GM08714 (cell line): ENCODE results near the gene CCT7.
"Not testable (repeated sequence)": the region's sequence is repeated elsewhere in the genome, so short reads cannot be mapped to it uniquely, and the experiment has no call there.

Experiments used
- H3K4me3 ChIP-seq: fragments of 200-500 bp; sonication (Bioruptor generic); 2 replicates; pipeline ENCODE4 v1.5.1; 2014; ENCODE audit warnings: mild to moderate bottlenecking, low read length, inconsistent platforms
- ZNF274 ChIP-seq: IDR thresholded peaks from 2 replicates; pipeline ENCODE4 v1.6.1; 2012; ENCODE audit warnings: mild to moderate bottlenecking, low read depth, low read length

Gene CCT7

GRCh38 chr2:73255907-73256617 lies 22.0 kb downstream of the CCT7 start:
- no peak for TF ChIP-seq ZNF274

DNA sequence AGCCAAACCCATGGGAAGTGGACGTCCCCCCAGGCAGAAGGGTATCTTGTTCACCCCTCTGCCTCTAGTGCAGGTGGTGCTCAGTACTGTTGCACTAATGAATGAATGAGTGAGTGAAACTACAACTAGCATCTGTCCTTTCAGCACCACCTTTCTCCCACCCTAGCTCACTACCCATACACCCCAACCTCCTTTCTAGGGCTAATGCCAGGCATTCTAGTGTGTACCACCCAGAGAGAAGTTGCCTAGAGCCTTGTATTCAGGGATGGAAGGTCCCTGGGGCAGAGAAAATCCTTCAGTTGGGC lies 22.5 kb downstream of the CCT7 start:
- no peak for TF ChIP-seq ZNF274
- no peak overlapping the region for H3K4me3 ChIP-seq

More at GRCh38 chr2:73255907-73256617, 22.0 kb downstream of the CCT7 start:
- H3K4me3 ChIP-seq, result no peak overlapping the region

DNA sequence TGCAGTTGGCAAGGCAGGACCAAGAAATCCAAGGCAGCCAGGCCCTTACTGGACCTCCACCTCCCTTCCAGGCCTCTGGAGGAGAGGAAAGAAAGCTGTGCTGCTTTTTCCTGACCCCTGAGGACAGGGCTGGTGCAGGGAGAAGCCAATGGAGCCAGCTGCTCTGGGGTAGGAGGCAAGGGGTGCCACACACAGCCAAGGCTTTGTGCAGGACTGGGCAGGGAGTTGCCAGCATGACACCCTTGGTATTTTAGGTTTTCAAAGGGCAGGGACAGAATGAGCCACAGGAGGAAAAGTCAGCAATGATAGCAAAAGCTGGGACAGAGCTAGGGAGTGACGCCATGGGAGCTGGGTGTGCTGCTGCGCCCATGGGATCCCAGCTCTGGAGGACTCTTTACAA lies 22.9 kb downstream of the CCT7 start:
- no peak for TF ChIP-seq ZNF274

DNA sequence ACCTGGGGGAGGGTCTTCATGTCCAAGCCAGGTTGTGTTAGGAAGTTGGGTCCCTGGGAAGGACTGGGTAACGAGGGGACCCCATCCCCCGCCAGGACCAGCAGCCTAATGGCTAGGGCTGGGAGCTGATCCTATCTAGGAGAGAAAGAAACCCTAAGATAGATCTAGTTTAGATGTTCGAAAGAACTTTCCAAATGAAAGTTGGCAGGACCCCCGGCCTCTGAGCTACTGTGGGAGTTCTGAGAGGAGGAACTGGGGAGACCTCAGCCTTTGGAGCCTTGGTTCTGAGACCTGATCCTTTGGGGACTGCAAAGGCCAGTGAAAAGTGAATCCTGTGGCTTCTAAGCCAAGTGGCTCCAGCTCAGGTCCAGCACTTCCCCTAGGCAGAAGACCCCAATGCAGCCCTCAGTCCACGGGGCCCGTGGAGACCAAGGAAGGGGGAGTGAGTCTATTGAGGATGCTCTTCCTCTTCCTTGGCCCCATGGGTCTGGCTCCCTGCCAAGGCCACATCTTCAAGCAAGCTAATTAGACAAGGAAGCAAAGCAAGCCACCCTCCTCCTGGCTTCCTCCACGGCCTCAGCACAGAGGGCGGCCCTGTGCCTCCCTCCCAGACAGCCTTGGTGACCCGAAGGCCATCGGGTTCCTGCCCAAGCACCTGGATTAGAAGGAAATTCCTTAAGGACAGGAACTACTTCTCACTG lies 23.5 kb downstream of the CCT7 start:
- no peak for TF ChIP-seq ZNF274
- no peak overlapping the region for H3K4me3 ChIP-seq

More for the DNA sequence above, 22.9 kb downstream of the CCT7 start:
- no peak overlapping the region for H3K4me3 ChIP-seq

GRCh38 chr2:73258186-73258912 lies 24.2 kb downstream of the CCT7 start:
- no peak for TF ChIP-seq ZNF274
- no peak overlapping the region for H3K4me3 ChIP-seq

DNA sequence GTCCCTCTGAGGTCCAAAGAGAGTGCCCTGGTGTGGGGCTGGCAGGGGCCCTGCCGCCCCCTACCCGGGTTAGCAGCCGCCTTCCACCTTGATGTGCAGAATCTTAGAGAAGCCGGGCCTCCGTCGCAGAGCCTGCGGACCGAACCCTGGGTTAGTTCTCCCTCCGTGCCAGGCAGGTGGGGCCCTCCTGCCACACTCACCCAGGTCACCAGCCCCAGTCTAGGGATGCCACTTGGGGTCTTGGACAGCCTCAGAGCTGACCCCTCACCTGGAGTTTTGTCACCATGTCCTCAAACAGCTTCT lies 24.8 kb downstream of the CCT7 start:
- no peak overlapping the region for H3K4me3 ChIP-seq
- TF ChIP-seq ZNF274, result no peak

GRCh38 chr2:73259276-73259675 lies 25.2 kb downstream of the CCT7 start:
- TF ChIP-seq ZNF274, result no peak
- no peak overlapping the region for H3K4me3 ChIP-seq

GRCh38 chr2:73259704-73260337 lies 25.7 kb downstream of the CCT7 start:
- no peak for TF ChIP-seq ZNF274
- H3K4me3 ChIP-seq, result no peak overlapping the region

- no peak for TF ChIP-seq ZNF274
- H3K4me3 ChIP-seq, result no peak overlapping the region
Measured at GRCh38 chr2:73260338-73260984, 26.4 kb downstream of the CCT7 start.

GRCh38 chr2:73262108-73262651 lies 28.1 kb downstream of the CCT7 start:
- H3K4me3 ChIP-seq, result no peak overlapping the region
- no peak for TF ChIP-seq ZNF274

- not testable (repeated sequence) for H3K4me3 ChIP-seq
Measured at GRCh38 chr2:73262691-73263429, 28.8 kb downstream of the CCT7 start.

DNA sequence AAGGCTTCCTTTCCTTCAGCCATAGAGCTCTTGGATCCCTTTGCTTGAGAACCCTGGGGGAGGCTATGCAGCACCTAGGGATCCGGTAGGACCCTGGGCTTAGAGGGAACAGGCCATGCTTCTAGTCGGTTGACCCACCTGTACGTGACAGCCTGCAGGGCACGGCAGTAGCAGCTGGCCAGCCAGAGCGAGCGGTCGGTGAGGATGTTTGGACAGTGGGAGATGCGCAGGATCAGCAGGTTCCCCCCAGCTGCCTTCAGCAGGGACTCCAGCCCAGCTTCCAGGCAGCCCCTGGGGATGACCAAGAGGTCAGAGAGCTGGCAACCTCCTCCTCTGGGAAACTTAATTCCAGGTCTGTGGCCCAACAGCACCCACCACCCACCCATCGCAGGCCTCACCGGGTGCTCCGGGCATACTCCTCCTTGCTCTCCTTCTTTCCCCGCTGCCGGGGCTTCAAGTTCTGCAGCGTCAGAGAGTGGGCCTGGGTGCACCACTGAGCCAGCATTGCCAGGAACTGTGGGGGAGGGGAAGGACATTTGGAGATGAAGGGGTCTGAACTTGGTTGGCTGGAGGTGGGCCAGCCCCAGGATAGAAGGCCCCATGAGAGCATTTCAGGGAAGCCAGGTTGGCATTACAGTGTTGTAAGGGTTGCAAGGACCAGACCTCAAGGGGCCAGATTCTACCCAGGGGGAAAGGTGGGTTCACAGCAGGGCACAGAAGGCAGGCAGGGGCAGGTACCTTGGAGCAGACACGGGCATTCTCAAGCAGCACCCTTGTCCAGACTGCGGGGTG lies 29.6 kb downstream of the CCT7 start:
- no peak for TF ChIP-seq ZNF274
- no peak overlapping the region for H3K4me3 ChIP-seq

GRCh38 chr2:73264332-73264606 lies 30.2 kb downstream of the CCT7 start:
- no peak overlapping the region for H3K4me3 ChIP-seq
- TF ChIP-seq ZNF274, result no peak
